Measurements from ENCODE around the gene DAAM2. TPM values are rescaled to one million over a fixed set of nuclear protein-coding genes. Genes with fewer than 3 reads are reported as not detected.

DAAM2 gene
- total and polyA plus RNA-seq, 4 donors = 1.9 to 17.0 (median 4.4) TPM

DNA sequence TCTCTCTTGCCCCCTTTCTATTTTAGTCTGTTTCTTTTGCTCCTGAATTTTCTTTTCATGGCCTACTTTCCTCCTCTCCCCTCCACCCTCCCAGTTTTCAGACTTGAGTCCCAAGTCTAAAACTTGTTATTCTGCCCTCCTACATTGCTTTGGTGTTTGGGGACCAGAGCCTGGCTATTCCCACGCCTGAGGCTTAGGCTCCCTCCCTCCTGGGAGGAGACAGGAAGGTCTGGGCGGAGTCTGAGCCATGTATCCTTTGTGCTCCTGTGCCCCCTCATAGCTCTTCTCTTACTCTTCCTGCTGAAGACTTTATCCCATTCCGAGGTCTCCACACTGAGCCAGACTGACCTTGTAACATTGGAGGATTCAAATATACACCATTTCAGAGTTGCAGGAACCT, 69.5 kb downstream of the DAAM2 start:
- Histone ChIP-seq H3K27me3 (ENCODE audit: control insufficient read depth in 4 of 4, insufficient read depth in 4 of 4, low read length in 3 of 4) (no peaks in the 10 kb centered on the region), H3K4me1 (ENCODE audit: control insufficient read depth in 4 of 4, insufficient read depth in 4 of 4, low read length in 3 of 4) (no peaks in the 10 kb centered on the region), H3K36me3 (ENCODE audit: control insufficient read depth in 4 of 4, insufficient read depth in 3 of 4, low read depth in 1 of 4, low read length in 3 of 4) (peaks cover 0 to 7% (median 2%) of the 10 kb centered on the region in 4 donors), H3K4me3 (ENCODE audit: low read depth in 1 of 3, low read length in 3 of 3) (no peak overlapping the region), H3K9ac (ENCODE audit: low read depth in 1 of 2, low read length in 2 of 2) (no peak overlapping the region), H3K27ac (ENCODE audit: low read depth in 1 of 2, low read length in 2 of 2) (no peak overlapping the region), H3K9me3 (ENCODE audit: control insufficient read depth in 4 of 4, low read length in 3 of 4) (no peaks in the 10 kb centered on the region)
- WGBS = 75% methylated on average over 3 of the region's 3 CpGs
- no peak for DNase-seq (ENCODE audit: low spot score)
- TF ChIP-seq HNF4A (conservative IDR thresholded peaks at IDR 0.05) (no peak), FOXA1 (IDR thresholded peaks at IDR 0.05) (no peak), RXRA (IDR thresholded peaks at IDR 0.05) (no peak), GABPA (IDR thresholded peaks at IDR 0.05 in 1 of 2, conservative IDR thresholded peaks at IDR 0.05 in 1 of 2) (no peak), TAF1 (conservative IDR thresholded peaks at IDR 0.05) (no peak), JUND (IDR thresholded peaks at IDR 0.05) (no peak), FOXA2 (IDR thresholded peaks at IDR 0.05) (no peak), REST (IDR thresholded peaks at IDR 0.05) (no peak), SP1 (IDR thresholded peaks at IDR 0.05) (no peak), EGR1 (IDR thresholded peaks at IDR 0.05; ENCODE audit: low read depth in 2 of 2) (no peak), YY1 (IDR thresholded peaks at IDR 0.05) (no peak), ZBTB33 (IDR thresholded peaks at IDR 0.05) (no peak), NR2F2 (IDR thresholded peaks at IDR 0.05) (no peak), RAD21 (IDR thresholded peaks at IDR 0.05) (no peak), HNF4G (IDR thresholded peaks at IDR 0.05) (no peak)
- TF ChIP-seq, protein P1, sequence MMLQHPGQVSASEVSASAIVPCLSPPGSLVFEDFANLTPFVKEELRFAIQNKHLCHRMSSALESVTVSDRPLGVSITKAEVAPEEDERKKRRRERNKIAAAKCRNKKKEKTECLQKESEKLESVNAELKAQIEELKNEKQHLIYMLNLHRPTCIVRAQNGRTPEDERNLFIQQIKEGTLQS (IDR thresholded peaks at IDR 0.05) = no peak
- TF ChIP-seq, protein P2, sequence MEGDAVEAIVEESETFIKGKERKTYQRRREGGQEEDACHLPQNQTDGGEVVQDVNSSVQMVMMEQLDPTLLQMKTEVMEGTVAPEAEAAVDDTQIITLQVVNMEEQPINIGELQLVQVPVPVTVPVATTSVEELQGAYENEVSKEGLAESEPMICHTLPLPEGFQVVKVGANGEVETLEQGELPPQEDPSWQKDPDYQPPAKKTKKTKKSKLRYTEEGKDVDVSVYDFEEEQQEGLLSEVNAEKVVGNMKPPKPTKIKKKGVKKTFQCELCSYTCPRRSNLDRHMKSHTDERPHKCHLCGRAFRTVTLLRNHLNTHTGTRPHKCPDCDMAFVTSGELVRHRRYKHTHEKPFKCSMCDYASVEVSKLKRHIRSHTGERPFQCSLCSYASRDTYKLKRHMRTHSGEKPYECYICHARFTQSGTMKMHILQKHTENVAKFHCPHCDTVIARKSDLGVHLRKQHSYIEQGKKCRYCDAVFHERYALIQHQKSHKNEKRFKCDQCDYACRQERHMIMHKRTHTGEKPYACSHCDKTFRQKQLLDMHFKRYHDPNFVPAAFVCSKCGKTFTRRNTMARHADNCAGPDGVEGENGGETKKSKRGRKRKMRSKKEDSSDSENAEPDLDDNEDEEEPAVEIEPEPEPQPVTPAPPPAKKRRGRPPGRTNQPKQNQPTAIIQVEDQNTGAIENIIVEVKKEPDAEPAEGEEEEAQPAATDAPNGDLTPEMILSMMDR (IDR thresholded peaks at IDR 0.05; ENCODE audit: low read depth, low read length, missing input control) = no peak
- TF ChIP-seq, protein P3, sequence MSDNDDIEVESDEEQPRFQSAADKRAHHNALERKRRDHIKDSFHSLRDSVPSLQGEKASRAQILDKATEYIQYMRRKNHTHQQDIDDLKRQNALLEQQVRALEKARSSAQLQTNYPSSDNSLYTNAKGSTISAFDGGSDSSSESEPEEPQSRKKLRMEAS (IDR thresholded peaks at IDR 0.05) = no peak

Data from liver (tissue), 9 donors.